ENCODE measurements around the gene TBC1D22A. TPM values are rescaled to one million over a fixed set of nuclear protein-coding genes. Genes with fewer than 3 reads are reported as not detected.
A peak's percentile ranks its signal among the peaks of the same experiment; 100 is the strongest.

Gene TBC1D22A
- total RNA-seq, 1 experiment from 2014 or later, result 18.2 TPM

GRCh38 chr22:47015589-47016178, 253.2 kb downstream of the TBC1D22A start:
- Histone ChIP-seq H3K27me3 (no peaks in the 10 kb centered on the region), H3K9me3 (no peaks in the 10 kb centered on the region), H3K36me3 (no peaks in the 10 kb centered on the region), H3K4me3 (no peak overlapping the region)
- DNase-seq, result no peak

GRCh38 chr22:47016631-47017030, 254.2 kb downstream of the TBC1D22A start:
- no peak for DNase-seq
- H3K27me3 ChIP-seq, result no peaks in the 10 kb centered on the region
- no peaks in the 10 kb centered on the region for H3K9me3 ChIP-seq
- no peak overlapping the region for H3K4me3 ChIP-seq
- H3K36me3 ChIP-seq, result no peaks in the 10 kb centered on the region

- H3K36me3 ChIP-seq, result no peaks in the 10 kb centered on the region
- H3K27me3 ChIP-seq, result no peaks in the 10 kb centered on the region
- H3K9me3 ChIP-seq, result no peaks in the 10 kb centered on the region
- no peak for DNase-seq
- no peak overlapping the region for H3K4me3 ChIP-seq
Observed at GRCh38 chr22:47017245-47017644, 254.8 kb downstream of the TBC1D22A start.

DNA sequence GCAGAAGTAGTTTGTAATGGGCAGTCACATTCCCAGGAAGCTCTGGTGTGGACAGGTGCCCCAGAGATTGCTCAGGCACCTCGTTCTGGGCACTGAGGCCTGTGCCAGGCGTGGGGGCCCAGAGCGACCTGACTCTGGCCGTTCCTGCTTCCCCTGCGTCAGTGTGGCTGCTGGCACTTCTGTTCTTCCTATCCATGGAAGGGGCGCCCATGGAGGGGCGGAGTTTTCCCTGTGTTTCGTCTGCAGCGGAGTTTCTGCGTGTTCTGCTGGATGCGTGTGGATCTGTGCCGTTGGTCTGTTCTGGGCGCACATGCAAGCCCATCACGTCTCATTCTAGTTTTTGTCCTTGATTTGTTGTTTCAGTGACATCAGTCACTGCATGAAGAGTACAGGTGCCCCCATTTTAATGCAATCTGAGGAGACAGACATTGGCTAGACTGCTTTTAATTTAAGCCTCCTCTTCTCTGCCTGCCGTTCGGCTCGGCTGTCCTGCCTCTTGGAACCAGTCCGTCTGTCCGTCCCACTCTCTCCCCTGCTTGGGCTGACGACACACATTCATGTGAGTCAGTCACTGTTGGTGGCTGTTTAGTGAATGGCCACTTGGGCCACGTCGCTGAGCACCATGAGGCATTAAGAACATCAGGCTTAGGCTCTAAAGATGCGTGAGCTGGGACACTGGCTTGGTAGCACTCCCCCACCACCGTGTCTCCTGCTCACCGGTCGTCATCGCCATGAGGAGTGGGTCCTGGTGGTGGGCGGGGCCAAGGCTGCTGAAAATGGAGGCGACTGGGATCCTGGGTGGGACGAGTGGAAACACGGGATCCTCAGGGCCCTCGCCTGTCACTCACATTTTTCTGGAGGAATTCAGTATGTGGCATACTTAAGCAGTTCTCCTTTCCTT, 255.8 kb downstream of the TBC1D22A start:
- H3K4me3 ChIP-seq, result no peak overlapping the region
- no peaks in the 10 kb centered on the region for H3K27me3 ChIP-seq
- no peak for DNase-seq
- H3K9me3 ChIP-seq, result no peaks in the 10 kb centered on the region
- H3K36me3 ChIP-seq, result no peaks in the 10 kb centered on the region

- Histone ChIP-seq H3K9me3 (no peaks in the 10 kb centered on the region), H3K4me3 (no peak overlapping the region), H3K27me3 (no peaks in the 10 kb centered on the region), H3K36me3 (no peaks in the 10 kb centered on the region)
- DNase-seq, result no peak
Observed at GRCh38 chr22:47019012-47019790, 256.8 kb downstream of the TBC1D22A start.

- DNase-seq, result no peak
Observed at GRCh38 chr22:47020166-47020565, 257.7 kb downstream of the TBC1D22A start.

DNA sequence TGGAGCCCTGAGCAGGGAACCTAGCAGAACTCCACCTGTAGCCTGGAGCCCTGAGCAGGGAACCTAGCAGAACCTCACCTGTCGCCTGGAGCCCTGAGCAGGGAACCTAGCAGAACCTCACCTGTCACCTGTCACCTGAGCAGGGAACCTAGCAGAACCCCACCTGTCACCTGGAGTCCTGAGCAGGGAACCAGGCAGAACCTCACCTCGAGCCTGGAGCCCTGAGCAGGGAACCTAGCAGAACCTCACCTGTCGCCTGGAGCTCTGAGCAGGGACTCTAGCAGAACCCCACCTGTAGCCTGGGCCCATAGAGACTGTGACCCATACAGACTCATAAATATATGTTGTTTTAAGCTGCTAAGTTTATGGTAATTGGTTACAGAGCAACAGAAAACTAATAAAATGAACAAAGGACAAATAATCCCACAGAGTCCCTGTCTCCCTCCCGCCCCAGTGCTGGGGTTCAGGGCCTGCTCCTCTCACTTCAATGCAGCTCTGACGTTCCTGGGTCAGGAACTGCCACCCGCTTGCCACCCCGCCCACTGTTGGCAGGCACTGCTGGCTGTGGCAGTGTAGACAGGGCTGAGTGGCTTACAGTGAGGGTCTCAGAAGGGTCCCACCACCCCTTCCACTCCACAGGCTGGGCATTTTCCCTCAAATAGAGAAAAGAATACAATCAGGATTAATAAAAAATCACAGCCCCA, 259.1 kb downstream of the TBC1D22A start:
- Histone ChIP-seq H3K9me3 (no peaks in the 10 kb centered on the region), H3K27me3 (no peaks in the 10 kb centered on the region), H3K36me3 (no peaks in the 10 kb centered on the region), H3K4me3 (no peak overlapping the region)
- DNase-seq, result no peak

More at GRCh38 chr22:47020166-47020565, 257.7 kb downstream of the TBC1D22A start:
- Histone ChIP-seq H3K9me3 (no peaks in the 10 kb centered on the region), H3K36me3 (no peaks in the 10 kb centered on the region), H3K27me3 (no peaks in the 10 kb centered on the region), H3K4me3 (no peak overlapping the region)

DNA sequence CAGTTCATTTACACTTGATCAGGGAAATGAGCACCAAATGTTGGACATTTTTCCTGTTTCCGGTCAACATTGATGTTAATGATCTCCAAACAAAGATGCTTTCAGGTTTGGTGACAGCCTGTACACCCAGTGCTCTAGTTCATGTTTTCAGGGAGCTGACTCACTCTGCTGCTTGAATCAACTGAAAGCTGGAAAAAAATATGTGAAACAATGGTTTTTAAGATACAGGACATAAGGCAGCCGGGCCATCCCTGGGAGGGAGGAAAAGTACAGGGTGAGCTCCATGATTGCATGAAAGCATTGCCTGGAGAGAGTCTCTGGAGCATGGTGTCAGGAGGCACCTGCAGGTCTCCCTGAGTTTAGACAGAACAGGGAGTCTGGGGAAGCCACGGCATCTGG, 259.6 kb downstream of the TBC1D22A start:
- no peak for DNase-seq

DNA sequence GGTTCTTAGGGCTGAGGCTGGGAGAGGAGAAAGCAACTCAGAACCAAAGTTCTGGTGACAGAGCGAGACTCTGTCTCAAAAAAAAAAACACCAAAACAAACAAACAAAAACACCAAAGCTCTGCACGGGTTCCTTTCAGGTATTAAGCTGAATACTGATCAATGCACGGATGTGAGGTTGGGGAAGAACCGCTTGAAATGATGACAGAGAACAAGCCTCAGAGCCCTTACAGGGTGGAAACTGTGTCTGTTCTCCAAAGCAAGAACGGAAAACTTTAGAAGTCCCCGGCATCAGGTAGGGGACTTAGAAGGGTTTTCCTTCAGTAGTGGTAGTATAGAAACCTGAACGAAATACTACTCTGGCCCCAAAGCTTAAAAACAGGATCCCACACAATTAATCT, 260.0 kb downstream of the TBC1D22A start:
- Histone ChIP-seq H3K27me3 (no peaks in the 10 kb centered on the region), H3K4me3 (no peak overlapping the region), H3K36me3 (no peaks in the 10 kb centered on the region), H3K9me3 (no peaks in the 10 kb centered on the region)
- no peak for DNase-seq

More for the DNA sequence above, 259.6 kb downstream of the TBC1D22A start:
- Histone ChIP-seq H3K36me3 (no peaks in the 10 kb centered on the region), H3K9me3 (no peaks in the 10 kb centered on the region), H3K4me3 (no peak overlapping the region), H3K27me3 (no peaks in the 10 kb centered on the region)

GRCh38 chr22:47023871-47024270, 261.4 kb downstream of the TBC1D22A start:
- no peak for DNase-seq
- no peak overlapping the region for H3K4me3 ChIP-seq
- H3K9me3 ChIP-seq, result no peaks in the 10 kb centered on the region
- no peaks in the 10 kb centered on the region for H3K36me3 ChIP-seq
- H3K27me3 ChIP-seq, result no peaks in the 10 kb centered on the region

DNA sequence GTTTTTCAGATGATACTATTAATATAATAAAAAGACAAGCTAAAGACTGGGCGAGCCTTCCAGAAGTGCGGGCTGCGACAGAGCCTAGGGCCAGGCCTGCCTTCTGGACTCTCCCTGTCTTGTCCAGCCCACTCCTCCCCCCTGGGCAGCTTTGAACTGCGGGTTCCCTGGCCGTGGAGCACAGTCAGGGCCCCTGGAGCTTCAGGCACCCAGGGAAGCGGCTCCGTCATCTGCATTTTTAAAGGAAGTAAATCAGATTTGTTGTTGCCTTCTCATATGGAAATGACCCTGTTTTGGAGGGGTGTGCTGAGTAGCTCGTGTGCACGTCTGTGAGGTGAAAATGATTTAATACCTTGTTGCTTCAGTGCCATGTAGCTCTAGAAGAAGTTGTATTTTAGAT, 265.3 kb downstream of the TBC1D22A start:
- no peak for DNase-seq
- Histone ChIP-seq H3K27me3 (no peaks in the 10 kb centered on the region), H3K9me3 (no peaks in the 10 kb centered on the region), H3K36me3 (no peaks in the 10 kb centered on the region), H3K4me3 (no peak overlapping the region)

DNA sequence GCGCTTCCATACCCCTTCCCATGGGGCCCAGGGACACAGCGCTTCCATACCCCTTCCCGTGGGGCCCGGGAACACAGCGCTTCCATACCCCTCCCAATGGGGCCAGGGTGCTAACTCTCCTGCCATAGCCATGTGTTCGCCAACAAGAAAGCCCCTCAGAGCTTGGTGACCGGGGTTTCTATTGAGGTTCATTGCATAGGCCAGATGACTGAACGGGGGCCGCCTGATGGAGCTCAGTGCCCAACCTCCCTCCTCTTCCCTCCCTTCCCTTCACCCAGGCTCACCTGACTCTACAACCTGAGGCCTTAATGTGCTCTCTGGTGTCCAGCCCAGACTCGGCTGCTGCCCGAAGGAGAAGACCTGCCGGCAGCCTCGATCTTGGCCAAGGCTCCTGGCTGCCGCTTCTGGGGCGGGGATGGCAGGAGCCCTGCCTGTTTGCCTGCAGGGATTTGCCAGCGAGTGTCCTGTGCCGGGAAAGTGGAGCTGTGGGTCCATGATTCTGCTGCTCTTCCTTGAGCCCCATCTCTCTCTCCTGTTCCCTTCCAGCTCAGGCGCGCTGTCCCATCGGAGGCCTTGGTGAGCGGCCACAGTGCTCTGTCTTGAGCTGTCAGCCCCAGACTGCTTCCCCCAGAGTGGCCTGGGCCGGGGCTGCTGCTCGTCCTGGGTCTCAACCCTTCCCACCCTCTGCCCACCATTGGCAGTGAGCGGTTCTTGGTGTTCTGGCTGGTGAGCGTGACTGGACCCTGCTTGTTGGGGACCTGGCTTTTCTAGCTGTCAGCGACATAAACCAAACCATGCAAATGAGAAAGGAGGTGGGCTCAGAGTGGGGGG, 267.0 kb downstream of the TBC1D22A start:
- Histone ChIP-seq H3K9me3 (no peaks in the 10 kb centered on the region), H3K27me3 (no peaks in the 10 kb centered on the region), H3K4me3 (no peak overlapping the region), H3K36me3 (no peaks in the 10 kb centered on the region)
- DNase-seq, result no peak

GRCh38 chr22:47030143-47030661, 267.8 kb downstream of the TBC1D22A start:
- Histone ChIP-seq H3K9me3 (no peaks in the 10 kb centered on the region), H3K27me3 (no peaks in the 10 kb centered on the region), H3K36me3 (no peaks in the 10 kb centered on the region), H3K4me3 (no peak overlapping the region)
- DNase-seq, result no peak

GRCh38 chr22:47030881-47031627, 268.6 kb downstream of the TBC1D22A start:
- Histone ChIP-seq H3K36me3 (no peaks in the 10 kb centered on the region), H3K9me3 (no peaks in the 10 kb centered on the region), H3K4me3 (no peak overlapping the region), H3K27me3 (no peaks in the 10 kb centered on the region)
- DNase-seq, result peak; percentile 16

DNA sequence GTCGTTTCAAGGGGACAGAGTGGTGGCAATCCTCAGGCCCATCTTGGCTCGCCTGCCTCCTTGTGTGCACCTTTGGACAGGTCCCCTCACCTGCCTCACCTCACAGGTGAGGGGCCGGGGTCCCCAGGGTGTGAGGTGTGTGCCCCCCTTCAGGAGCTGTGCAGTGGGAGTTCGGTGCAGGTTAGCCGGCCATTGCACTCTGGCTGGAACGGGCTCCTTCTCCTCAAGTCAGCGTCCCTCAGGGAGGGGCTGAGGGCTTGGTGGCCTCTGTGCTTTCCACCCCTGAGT, 269.1 kb downstream of the TBC1D22A start:
- no peak for DNase-seq
- H3K27me3 ChIP-seq, result no peaks in the 10 kb centered on the region

More for the DNA sequence above, 269.1 kb downstream of the TBC1D22A start:
- Histone ChIP-seq H3K9me3 (no peaks in the 10 kb centered on the region), H3K36me3 (no peaks in the 10 kb centered on the region), H3K4me3 (no peak overlapping the region)

All from MG63 (cell line).